Thymus (tissue), 11 donors: ENCODE results near the gene TNPO2. TPM values are rescaled to one million over a fixed set of nuclear protein-coding genes. Genes with fewer than 3 reads are reported as not detected.
"Not testable (repeated sequence)": the region's sequence is repeated elsewhere in the genome, so short reads cannot be mapped to it uniquely, and the experiment has no call there.

ENCODE experiments used
- DNase-seq, 9 donors: peaks; one replicate each; pipeline ENCODE4 v3.0.0-alpha.2; 2013; ENCODE audit warnings: low spot score in 9 of 9, low read depth in 6 of 9, missing footprints in 1 of 9
- H3K27ac ChIP-seq, 2 donors: one replicate each; pipeline ENCODE4 v1.5.1; 2013; ENCODE audit warnings: control low read depth in 1 of 2, low read depth in 1 of 2, low read length in 1 of 2, mild to moderate bottlenecking in 1 of 2, moderate library complexity in 1 of 2
- H3K27me3 ChIP-seq, 2 donors: one replicate each; pipeline ENCODE4 v1.5.1; 2013; ENCODE audit warnings: low read length in 1 of 2; ENCODE audit not compliant: control insufficient read depth in 2 of 2, insufficient read depth in 1 of 2
- H3K36me3 ChIP-seq, 2 donors: one replicate each; pipeline ENCODE4 v1.5.1; 2013; ENCODE audit warnings: low read length in 1 of 2, mild to moderate bottlenecking in 1 of 2, moderate library complexity in 1 of 2; ENCODE audit not compliant: control insufficient read depth in 2 of 2, insufficient read depth in 2 of 2
- H3K4me1 ChIP-seq, 2 donors: one replicate each; pipeline ENCODE4 v1.5.1; 2013; ENCODE audit warnings: low read length in 2 of 2; ENCODE audit not compliant: control insufficient read depth in 2 of 2, insufficient read depth in 2 of 2
- H3K4me3 ChIP-seq, 2 donors: one replicate each; pipeline ENCODE4 v1.5.1; 2013; ENCODE audit warnings: low read length in 2 of 2, control low read depth in 1 of 2, mild to moderate bottlenecking in 1 of 2
- H3K9me3 ChIP-seq, 2 donors: one replicate each; pipeline ENCODE4 v1.5.1; 2013; ENCODE audit warnings: low read length in 1 of 2, mild to moderate bottlenecking in 1 of 2; ENCODE audit not compliant: control insufficient read depth in 2 of 2, insufficient read depth in 1 of 2
- WGBS: extraction: QIAGEN DNeasy Blood & Tissue Kit; methylation state at CpG from one replicate; pipeline ENCODE4 v1.1.7; 2013; 5-methylcytosine and 5-hydroxymethylcytosine counted together
- polyA plus RNA-seq: library from polyadenylated mRNA; stranded (reverse); fragments of 200-250 nt; gene quantifications from one replicate; pipeline ENCODE4 v1.2.3, GENCODE V29; 2013
- total RNA-seq: library from RNA; stranded (reverse); fragments of 120-200 nt; gene quantifications from one replicate; pipeline ENCODE4 v1.2.4, GENCODE V29; 2013
- donor health status: healthy.

The TNPO2 gene
- total and polyA plus RNA-seq, 2 donors: 10.9 to 28.3 TPM

DNA sequence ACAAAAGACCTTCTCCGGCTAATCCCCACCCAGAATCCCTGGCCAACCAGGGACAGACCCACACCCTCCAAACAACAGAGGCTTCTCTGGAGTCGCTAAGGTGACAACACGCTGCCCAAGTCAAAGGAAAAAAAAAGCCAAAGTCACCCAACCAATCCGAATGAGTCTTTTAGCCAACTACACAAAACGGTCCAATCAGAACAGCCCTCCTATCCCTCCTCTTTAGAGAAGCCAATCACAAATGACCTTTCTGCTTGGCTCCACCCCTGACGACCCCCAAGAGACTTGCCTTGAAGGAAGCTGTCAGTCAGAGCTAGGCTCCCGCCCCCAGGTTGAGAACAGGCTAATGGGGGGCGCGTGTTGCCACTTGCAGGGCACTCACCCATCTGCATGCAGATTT is 20.7 kb downstream of the TNPO2 start:
- DNase-seq: peak in 1 of 9 donors; percentile 62
- Histone ChIP-seq H3K4me3 (no peak overlapping the region), H3K27ac (no peak overlapping the region), H3K4me1 (no peaks in the 10 kb centered on the region), H3K27me3 (no peaks in the 10 kb centered on the region), H3K9me3 (no peaks in the 10 kb centered on the region), H3K36me3 (peaks cover 68 to 80% of the 10 kb centered on the region in 2 donors)
- 92% methylated on average over 9 of the region's 9 CpGs for WGBS

- 99% methylated on average over 33 of the region's 33 CpGs for WGBS
- H3K27ac ChIP-seq: no peak overlapping the region
- no peaks in the 10 kb centered on the region for H3K9me3 ChIP-seq
- H3K27me3 ChIP-seq: no peaks in the 10 kb centered on the region
- H3K4me1 ChIP-seq: peaks cover 5 to 6% of the 10 kb centered on the region in 2 donors
- H3K4me3 ChIP-seq: no peak overlapping the region
- peaks cover 63 to 71% of the 10 kb centered on the region in 2 donors for H3K36me3 ChIP-seq
- DNase-seq: no peak
These were observed 22.0 kb downstream of the TNPO2 start for GRCh38 chr19:12701596-12702282.

- H3K9me3 ChIP-seq: no peaks in the 10 kb centered on the region
- H3K36me3 ChIP-seq: peaks cover 33 to 40% of the 10 kb centered on the region in 2 donors
- no peak overlapping the region for H3K27ac ChIP-seq
- WGBS: 91% methylated on average over 6 of the region's 6 CpGs
- no peaks in the 10 kb centered on the region for H3K27me3 ChIP-seq
- no peak overlapping the region for H3K4me3 ChIP-seq
- peaks cover 10 to 14% of the 10 kb centered on the region in 2 donors for H3K4me1 ChIP-seq
- DNase-seq: no peak
These were observed 25.6 kb downstream of the TNPO2 start for GRCh38 chr19:12698138-12698537.

DNA sequence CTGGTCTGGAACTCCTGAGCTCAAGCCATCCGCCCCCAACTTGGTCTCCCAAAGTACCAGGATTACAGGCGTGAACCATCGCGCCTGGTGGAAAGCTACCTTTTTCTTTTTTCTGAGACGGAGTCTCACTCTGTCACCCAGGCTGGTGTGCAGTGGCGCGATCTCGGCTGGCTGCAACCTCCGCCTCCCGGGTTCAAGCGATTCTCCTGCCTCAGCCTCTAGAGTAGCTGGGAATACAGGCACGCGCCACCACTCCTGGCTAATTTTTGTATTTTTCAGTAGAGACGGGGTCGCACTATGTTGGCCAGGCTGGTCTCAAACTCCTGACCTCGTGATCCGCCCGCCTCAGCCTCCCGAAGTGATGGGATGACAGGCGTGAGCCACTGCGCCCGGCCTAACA is 26.3 kb downstream of the TNPO2 start:
- not testable (repeated sequence) for H3K27me3 ChIP-seq, H3K9me3 ChIP-seq, H3K27ac ChIP-seq, H3K4me3 ChIP-seq, DNase-seq
- 97% methylated on average over 22 of the region's 22 CpGs for WGBS
- Histone ChIP-seq H3K4me1 (peaks cover 10 to 14% of the 10 kb centered on the region in 2 donors), H3K36me3 (peaks cover 33 to 38% of the 10 kb centered on the region in 2 donors)

GRCh38 chr19:12696366-12697335 is 27.1 kb downstream of the TNPO2 start, which contains the start of gene FBXW9:
Gene FBXW9 (minus strand): TSS chr19:12696631. CDS start chr19:12696581, 50 bp downstream.
- WGBS: 7% methylated on average over 59 of the region's 59 CpGs
- Histone ChIP-seq H3K4me3 (peak within 1 kb of the TSS; percentile 66 to 93), H3K27me3 (no peaks in the 10 kb centered on the region), H3K27ac (peak within 1 kb of the TSS; percentile 95 to 98), H3K4me1 (peaks cover 10 to 14% of the 10 kb centered on the region in 2 donors), H3K9me3 (no peaks in the 10 kb centered on the region), H3K36me3 (peaks cover 25 to 31% of the 10 kb centered on the region in 2 donors)
- DNase-seq: peak; percentile 92 to 98 (median 96)

GRCh38 chr19:12695997-12696365 is 27.8 kb downstream of the TNPO2 start:
- Histone ChIP-seq H3K27ac (no peak overlapping the region), H3K27me3 (no peaks in the 10 kb centered on the region), H3K36me3 (peaks cover 19 to 24% of the 10 kb centered on the region in 2 donors), H3K9me3 (no peaks in the 10 kb centered on the region), H3K4me3 (peak overlapping the region; percentile 66 to 93), H3K4me1 (peaks cover 10 to 14% of the 10 kb centered on the region in 2 donors)
- 4% methylated on average over 36 of the region's 36 CpGs for WGBS
- DNase-seq: no peak

- H3K4me1 ChIP-seq: peaks cover 10 to 14% of the 10 kb centered on the region in 2 donors
- H3K4me3 ChIP-seq: peak overlapping the region in 1 of 2 donors; percentile 93
- no peaks in the 10 kb centered on the region for H3K9me3 ChIP-seq
- H3K36me3 ChIP-seq: peaks cover 17 to 19% of the 10 kb centered on the region in 2 donors
- no peak for DNase-seq
- no peak overlapping the region for H3K27ac ChIP-seq
- no peaks in the 10 kb centered on the region for H3K27me3 ChIP-seq
- WGBS: 90% methylated on average over 1 of the region's 1 CpG
These were observed 28.2 kb downstream of the TNPO2 start for GRCh38 chr19:12695514-12695913.

GRCh38 chr19:12695096-12695495 is 28.6 kb downstream of the TNPO2 start:
- peaks cover 12 to 16% of the 10 kb centered on the region in 2 donors for H3K36me3 ChIP-seq
- H3K27ac ChIP-seq: no peak overlapping the region
- no peak for DNase-seq
- no peak overlapping the region for H3K4me3 ChIP-seq
- WGBS: 92% methylated on average over 2 of the region's 2 CpGs
- peaks cover 10 to 14% of the 10 kb centered on the region in 2 donors for H3K4me1 ChIP-seq
- no peaks in the 10 kb centered on the region for H3K27me3 ChIP-seq
- H3K9me3 ChIP-seq: no peaks in the 10 kb centered on the region

GRCh38 chr19:12694641-12695040 is 29.1 kb downstream of the TNPO2 start:
- DNase-seq: no peak
- Histone ChIP-seq H3K9me3 (no peaks in the 10 kb centered on the region), H3K4me3 (no peak overlapping the region), H3K27me3 (no peaks in the 10 kb centered on the region), H3K36me3 (peaks cover 10 to 12% of the 10 kb centered on the region in 2 donors), H3K27ac (no peak overlapping the region), H3K4me1 (peaks cover 10 to 14% of the 10 kb centered on the region in 2 donors)
- 97% methylated on average over 16 of the region's 16 CpGs for WGBS
